Measurements from ENCODE around the gene RYR2.

- TF ChIP-seq CTCF (IDR thresholded peaks at IDR 0.05; ENCODE audit: control extremely low read depth in 1 of 3, insufficient read depth in 1 of 3, low read depth in 1 of 3, low read length in 3 of 3) (no peak), EZH2 (IDR thresholded peaks at IDR 0.05; ENCODE audit: low read depth, low read length, severe bottlenecking) (no peak), TAF1 (IDR thresholded peaks at IDR 0.05; ENCODE audit: low read depth, low read length) (no peak), JUN (IDR thresholded peaks at IDR 0.05; ENCODE audit: low read depth, low read length) (no peak), RNF2 (IDR thresholded peaks at IDR 0.05; ENCODE audit: borderline replicate concordance, low read depth, low read length, missing control alignments, poor library complexity, severe bottlenecking) (no peak), JUND (IDR thresholded peaks at IDR 0.05; ENCODE audit: low read length) (no peak), SRF (IDR thresholded peaks at IDR 0.05; ENCODE audit: low read depth, low read length) (no peak)
Observed at GRCh38 chr1:237503292-237503691, 461.3 kb downstream of the RYR2 start.
